Karpas-422 (cell line): Measurements from ENCODE around the gene SNRPD2. TPM values are rescaled to one million over a fixed set of nuclear protein-coding genes. Genes with fewer than 3 reads are reported as not detected.

Experiments
- small RNA-seq: library from RNA; depleted of rRNA; stranded (forward); fragments of <200 nt; gene quantifications from one replicate; pipeline ENCODE3, GENCODE V24; 2014
- total RNA-seq: library from RNA; depleted of rRNA; stranded (reverse); fragments of >200 nt; shearing (Covaris generic); gene quantifications from 2 replicates; pipeline ENCODE4 v1.2.3, GENCODE V29; 2014; ENCODE audit warnings: low replicate concordance; rRNA removed

Gene SNRPD2
- total RNA-seq, 1 experiment from 2014 or later = 540 TPM

Small RNA genes lying within 50 kb of the gene (small RNA-seq; reads per million reads assigned to genes)
- 0.12 reads per million for gene MIR642A
- gene RN7SL836P = 0.24 reads per million

Other genes starting within 250 kb of the SNRPD2 start
- 2.5 and 4.0 TPM in 2 replicates for gene FOSB, start 224.0 kb downstream of the SNRPD2 start, total RNA-seq
- 3.1 and 4.6 TPM in 2 replicates for gene RTN2, start 194.9 kb downstream of the SNRPD2 start, total RNA-seq
- 0.71 and 8.0 TPM in 2 replicates for gene PPM1N, start 193.5 kb downstream of the SNRPD2 start, total RNA-seq
- gene VASP, start 184.5 kb downstream of the SNRPD2 start, total RNA-seq = 77.9 and 97.9 TPM in 2 replicates
- 4.7 and 4.8 TPM in 2 replicates for gene OPA3, start 107.2 kb downstream of the SNRPD2 start, total RNA-seq
- gene GPR4, start 89.7 kb downstream of the SNRPD2 start, total RNA-seq = 0.26 and 0.83 TPM in 2 replicates
- gene EML2, start 52.6 kb downstream of the SNRPD2 start, total RNA-seq = 40.3 and 86.4 TPM in 2 replicates
- 3.9 and 6.1 TPM in 2 replicates for gene GIPR, start 23.7 kb downstream of the SNRPD2 start, total RNA-seq
- gene QPCTL, start 713 bp upstream of the SNRPD2 start, total RNA-seq = 21.4 and 30.3 TPM in 2 replicates
- gene FBXO46, start 38.9 kb upstream of the SNRPD2 start, total RNA-seq = 16.8 and 25.6 TPM in 2 replicates
- not detected in 2 replicates for gene MEIOSIN, start 41.5 kb upstream of the SNRPD2 start, total RNA-seq
- gene SIX5, start 77.3 kb upstream of the SNRPD2 start, total RNA-seq = 2.6 and 4.0 TPM in 2 replicates
- 11.5 and 33.7 TPM in 2 replicates for gene DMPK, start 90.5 kb upstream of the SNRPD2 start, total RNA-seq
- 37.8 and 61.3 TPM in 2 replicates for gene DMWD, start 100.9 kb upstream of the SNRPD2 start, total RNA-seq
- gene RSPH6A, start 123.4 kb upstream of the SNRPD2 start, total RNA-seq = 0.25 TPM in 1 of 2 replicates, not detected in the other
- 28.3 and 75.2 TPM in 2 replicates for gene SYMPK, start 171.2 kb upstream of the SNRPD2 start, total RNA-seq
- gene FOXA3, start 172.4 kb upstream of the SNRPD2 start, total RNA-seq = 0.69 TPM in 1 of 2 replicates, not detected in the other
- gene IRF2BP1, start 194.2 kb upstream of the SNRPD2 start, total RNA-seq = 21.1 and 65.1 TPM in 2 replicates
- 5.3 and 6.8 TPM in 2 replicates for gene MYPOP, start 210.7 kb upstream of the SNRPD2 start, total RNA-seq
- not detected in 2 replicates for gene NANOS2, start 222.8 kb upstream of the SNRPD2 start, total RNA-seq